Activated effector memory CD4-positive, alpha-beta T cell treated with anti-CD3 and anti-CD28 coated beads, Interleukin-2, amount 50 U/mL, for 16 hours (primary cell): ENCODE data around the gene NOTCH3.
A peak's percentile ranks its signal among the peaks of the same experiment; 100 is the strongest.

Experiments used
- DNase-seq: peaks from one replicate; pipeline ENCODE4 v3.0.0-alpha.2; 2020

NOTCH3 gene

DNA sequence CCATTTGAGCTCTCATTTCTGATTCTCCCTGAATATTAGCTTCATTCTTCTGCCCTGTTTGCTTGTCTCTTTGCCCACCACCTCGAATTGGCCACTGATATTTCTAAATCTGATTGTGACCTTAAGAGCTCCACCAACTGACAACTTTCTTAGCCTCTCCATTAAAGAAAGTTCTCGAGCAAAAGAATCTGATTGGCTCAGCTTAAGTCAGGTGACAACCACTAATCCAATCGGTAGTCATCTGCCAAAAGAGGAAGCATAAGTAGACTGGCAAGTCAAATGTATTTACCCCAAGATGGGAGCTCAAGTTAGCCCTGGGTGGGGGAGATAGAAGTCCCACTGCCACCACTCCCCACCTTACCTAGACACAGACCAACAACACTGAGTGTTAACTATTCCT is 41.5 kb downstream of the NOTCH3 start:
- no peak for DNase-seq

GRCh38 chr19:15156391-15156790 is 44.4 kb downstream of the NOTCH3 start:
- DNase-seq = no peak

DNA sequence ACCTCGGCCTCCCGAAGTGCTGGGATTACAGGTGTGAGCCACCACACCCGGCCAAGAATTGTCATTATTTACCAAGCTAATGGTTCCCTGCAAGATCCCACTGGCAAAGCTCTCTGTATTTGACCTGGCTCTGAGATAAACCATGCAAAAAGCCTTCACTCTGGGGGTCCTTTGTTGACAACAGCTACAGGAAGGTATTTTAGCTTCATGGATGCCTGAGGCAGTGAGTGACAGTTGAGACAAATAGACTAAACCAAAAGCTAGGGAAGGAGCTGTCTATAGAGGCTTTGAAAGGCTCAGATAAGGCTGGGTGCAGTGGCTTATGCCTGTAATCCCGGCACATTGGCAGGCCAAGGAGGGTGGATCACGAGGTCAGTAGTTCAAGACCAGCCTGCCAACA is 45.5 kb downstream of the NOTCH3 start:
- no peak for DNase-seq

GRCh38 chr19:15154002-15154612 is 46.7 kb downstream of the NOTCH3 start:
- peak; percentile 73 for DNase-seq

DNA sequence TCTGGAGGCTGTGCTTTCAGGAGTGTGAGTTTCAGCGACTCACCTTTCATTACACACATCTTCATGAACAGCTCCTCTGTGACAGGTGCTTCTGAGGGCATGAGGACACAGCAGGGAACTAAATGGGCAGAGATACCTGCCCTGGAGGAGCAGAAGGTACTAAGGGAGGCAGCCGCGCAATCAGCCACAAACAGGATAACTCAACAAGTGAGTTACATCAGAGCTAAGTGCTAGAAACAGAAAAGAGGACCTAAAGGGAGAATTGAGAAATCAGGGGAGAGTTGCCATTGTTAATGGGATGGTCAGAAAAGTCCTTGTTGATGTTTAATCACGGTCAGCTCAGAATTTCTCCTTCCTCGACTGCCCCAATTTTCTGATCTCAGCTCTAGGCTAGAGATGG is 51.1 kb downstream of the NOTCH3 start:
- DNase-seq = no peak

DNA sequence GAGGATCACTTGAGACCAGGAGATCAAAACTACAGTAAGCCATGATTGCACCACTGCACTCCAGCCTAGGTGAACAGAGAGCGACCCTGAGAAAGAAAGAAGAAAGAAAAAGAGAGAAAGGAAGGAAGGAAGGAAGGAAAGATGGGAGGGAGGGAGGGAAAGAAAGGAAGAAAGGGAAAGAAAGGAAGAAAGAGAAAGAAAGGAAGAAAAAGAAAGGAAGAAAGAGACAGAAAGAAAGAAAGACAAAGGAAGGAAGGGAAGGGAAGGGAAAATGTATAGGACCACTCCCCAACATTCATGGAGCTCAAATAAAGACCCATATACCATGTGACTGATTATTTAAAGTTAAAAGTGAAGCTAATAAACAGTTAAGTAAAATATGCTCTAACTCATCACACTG is 53.7 kb downstream of the NOTCH3 start:
- DNase-seq = no peak

- DNase-seq = no peak
Observed at GRCh38 chr19:15144046-15144646, 56.6 kb downstream of the NOTCH3 start.

DNA sequence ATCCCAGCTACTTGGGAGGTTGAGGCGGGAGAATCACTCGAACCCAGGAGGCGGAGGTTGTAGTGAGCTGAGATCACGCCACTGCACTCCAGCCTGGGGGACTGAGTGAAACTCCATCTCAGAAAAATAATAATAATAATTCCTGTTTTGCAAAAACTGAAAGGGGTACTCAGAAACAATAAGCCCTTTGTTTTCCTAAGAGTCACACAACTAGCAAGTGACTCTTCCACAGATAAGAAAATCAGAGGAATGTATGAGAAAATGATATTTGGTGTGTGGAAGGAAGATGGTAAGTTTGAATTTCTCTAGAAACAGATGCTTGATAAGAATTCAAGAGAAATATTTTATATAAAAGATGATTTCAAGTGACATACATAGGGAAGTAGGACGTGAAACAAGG is 58.5 kb downstream of the NOTCH3 start:
- DNase-seq = no peak

DNA sequence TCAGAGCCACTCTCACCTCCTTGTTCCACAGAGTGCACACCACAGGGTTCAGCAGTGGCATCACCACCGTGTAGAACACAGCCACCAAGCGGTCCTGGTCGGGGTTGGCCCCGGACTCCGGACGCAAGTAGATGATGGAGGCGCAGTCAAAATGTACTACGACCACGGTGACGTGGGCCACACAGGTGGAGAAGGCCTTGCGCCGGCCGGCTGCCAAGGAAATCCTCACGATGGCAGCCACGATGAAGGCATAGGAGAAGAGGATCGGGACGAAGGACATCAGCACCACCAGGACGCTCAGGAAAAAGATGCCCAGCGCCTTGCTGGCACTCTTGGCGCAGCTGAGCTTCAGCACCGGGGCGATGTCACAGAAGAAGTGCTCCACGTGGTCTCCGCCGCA is 59.7 kb downstream of the NOTCH3 start:
- no peak for DNase-seq

- DNase-seq = no peak
Observed at GRCh38 chr19:15138427-15138826, 62.4 kb downstream of the NOTCH3 start.

DNA sequence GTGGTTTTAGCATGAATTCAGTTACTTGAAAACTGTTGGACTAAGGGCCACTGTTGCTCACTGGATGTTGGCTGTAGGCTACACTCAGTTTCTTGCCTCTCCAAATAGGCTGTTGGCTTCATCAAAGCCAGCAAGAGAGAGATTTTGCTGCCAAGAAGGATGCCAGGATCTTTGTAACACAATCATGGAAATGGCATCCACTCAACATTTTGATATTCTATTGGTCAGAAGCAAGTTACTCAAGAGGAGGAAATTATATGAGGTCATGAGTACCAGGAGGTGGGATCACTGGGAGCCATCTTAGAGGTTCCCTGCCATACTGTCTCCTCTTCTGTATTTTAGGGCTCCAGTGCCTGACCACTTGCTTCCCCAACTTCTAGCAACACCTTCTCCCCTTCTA is 63.0 kb downstream of the NOTCH3 start:
- DNase-seq = no peak

GRCh38 chr19:15136234-15136954 is 64.4 kb downstream of the NOTCH3 start:
- DNase-seq = no peak

DNA sequence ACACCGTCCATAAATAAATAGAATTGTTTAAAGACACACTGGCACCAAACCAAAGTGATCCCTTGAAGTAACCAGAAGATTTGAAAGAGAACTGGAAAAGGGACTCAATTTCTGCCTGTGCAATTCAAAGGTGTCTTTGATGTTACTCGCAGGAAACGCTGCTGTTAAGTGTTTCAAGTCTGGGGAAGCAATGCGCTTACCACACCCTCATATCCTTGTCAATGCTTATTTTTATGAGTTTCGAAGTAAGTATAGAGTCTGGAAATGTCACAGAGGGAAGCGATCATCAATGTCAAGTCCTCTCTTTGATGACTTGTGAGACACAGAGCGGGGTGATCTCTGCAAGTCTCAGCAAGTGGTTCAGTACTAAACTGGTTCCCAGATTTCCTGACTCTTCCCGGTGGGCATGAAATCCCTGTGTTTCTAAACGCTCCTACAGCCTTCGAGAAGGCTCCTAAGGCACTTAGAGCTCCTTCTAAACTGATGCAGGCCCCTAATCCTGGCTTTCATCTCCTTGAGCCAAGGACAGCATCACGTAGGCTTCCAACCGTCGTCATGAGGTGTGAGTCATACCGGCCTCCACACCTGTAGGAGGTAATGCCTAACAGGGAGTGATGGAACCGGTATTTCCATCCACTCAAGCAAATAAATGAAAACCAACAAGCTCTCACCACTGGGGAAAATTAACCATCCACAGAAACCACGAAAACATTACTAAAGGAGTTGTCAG is 70.8 kb downstream of the NOTCH3 start:
- DNase-seq = peak; percentile 73

DNA sequence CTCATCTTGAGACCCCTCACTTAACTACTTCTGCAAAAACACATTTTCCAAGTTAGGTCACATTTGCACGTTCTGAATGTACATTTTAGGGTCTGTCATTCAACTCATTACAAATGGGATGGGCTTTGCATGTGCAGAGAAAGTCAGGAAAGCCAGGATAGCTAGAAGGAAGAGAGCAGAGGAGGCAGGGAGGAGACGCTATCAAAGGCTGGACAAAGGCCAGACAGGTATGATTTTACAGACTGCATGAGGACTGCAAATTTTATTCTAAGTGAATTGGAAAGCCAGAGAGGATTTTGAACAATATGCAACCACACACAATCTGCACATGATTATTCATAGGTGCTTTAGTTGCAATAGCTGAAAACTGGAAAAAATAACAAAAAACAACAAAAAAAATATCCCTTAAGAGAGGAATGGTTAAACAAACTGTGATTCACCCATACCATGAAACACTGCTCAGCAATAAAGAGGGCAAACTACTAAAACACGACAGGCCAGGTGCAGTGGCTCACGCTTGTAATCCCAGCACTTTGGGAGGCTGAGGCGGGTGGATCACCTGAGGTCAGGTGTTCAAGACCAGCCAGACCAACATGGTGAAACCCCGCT is 72.5 kb downstream of the NOTCH3 start:
- peak; percentile 25 for DNase-seq

- DNase-seq = no peak
Observed at GRCh38 chr19:15126131-15126910, 74.5 kb downstream of the NOTCH3 start.

- DNase-seq = peak; percentile 98
Observed at GRCh38 chr19:15125232-15126067, 75.3 kb downstream of the NOTCH3 start.

DNA sequence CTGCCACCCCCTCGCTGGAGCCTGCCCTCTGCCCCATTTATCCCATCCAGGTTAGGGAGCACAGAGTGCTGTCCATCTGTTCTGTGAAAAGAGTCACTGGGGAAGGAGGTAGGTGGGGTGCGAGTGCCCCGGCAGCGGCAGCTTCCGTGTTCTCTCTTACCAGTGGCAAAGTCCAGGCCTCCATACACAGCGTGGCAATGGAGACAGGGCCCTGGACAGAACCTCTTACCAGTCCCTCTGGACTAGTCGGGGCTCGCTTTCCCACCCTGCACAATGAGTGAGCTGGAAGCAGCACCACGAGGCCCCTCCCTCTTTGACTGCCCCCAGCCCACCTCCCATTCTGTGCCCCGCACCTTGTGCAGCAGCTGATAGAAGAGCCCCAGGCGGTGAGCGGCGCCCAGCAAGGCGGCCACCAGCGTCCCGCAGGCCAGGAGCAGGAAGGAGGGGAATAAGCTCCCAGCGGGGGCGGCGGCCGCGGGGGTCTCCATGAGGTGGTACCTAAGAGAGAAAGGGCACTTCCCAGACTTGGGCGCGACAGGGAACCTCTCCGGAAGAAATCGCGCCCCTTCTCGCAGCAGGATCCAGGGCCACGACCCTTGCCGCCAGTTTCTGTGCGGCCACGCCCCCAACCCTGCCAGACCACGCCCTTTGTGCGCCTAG is 76.1 kb downstream of the NOTCH3 start:
- DNase-seq = no peak

GRCh38 chr19:15123900-15124299 is 76.9 kb downstream of the NOTCH3 start:
- DNase-seq = peak; percentile 59

DNA sequence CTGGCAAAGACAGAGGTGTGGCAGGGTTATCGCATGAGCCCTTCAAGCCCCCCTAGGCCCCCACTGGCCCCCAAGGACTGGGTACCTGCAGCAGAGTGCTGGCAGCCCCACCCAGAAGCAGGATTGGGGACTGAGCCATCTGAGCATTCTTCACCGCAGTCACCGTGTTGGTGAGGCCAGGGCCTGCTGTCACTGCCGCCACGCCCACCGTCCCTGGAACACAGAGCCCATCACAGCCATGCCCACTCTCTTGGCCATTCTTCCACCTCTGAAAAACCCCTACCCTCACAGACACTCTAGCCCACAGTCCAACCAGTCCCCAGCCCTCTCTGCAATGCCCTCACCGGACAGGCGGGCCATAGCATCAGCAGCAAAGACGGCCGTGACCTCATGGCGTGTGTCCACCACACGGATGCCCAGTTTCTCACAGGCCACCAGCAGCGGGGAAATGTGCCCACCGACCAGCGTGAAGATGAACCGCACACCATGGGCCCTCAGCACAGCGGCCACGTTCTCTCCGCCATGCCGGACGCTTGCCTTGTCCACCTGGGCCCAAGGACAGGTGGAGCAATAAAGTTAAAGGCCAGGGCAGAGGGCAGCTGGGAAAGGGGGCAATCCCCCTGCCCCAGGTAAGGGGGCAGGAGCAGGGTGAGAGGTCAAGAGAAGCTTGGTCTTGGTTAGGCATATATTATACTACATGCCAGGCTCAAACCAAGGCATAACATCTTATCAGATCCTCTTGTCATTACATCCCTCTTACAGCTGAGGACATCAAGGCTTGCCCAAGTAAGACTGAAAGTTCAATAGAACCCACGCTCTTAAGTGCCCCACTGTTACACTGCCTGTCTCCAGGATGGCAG is 77.5 kb downstream of the NOTCH3 start:
- DNase-seq = peak; percentile 48
